HG03457 (cell line): Measurements from ENCODE around the gene JMJD8.

ENCODE experiments used
- ATAC-seq: cut with Tn5 transposase; IDR thresholded peaks from one replicate; pipeline ENCODE4 v1.9.1; 2021; ENCODE audit warnings: moderate number of reproducible peaks; ENCODE audit not compliant: unreplicated experiment

JMJD8 gene

GRCh38 chr16:662095-662494 lies 22.0 kb downstream of the JMJD8 start:
- ATAC-seq = no peak

- no peak for ATAC-seq
These were observed 22.8 kb downstream of the JMJD8 start for GRCh38 chr16:661184-661821.

- ATAC-seq = no peak
These were observed 23.5 kb downstream of the JMJD8 start for GRCh38 chr16:660459-661183.

- no peak for ATAC-seq
These were observed 24.0 kb downstream of the JMJD8 start for GRCh38 chr16:660132-660458.

- no peak for ATAC-seq
These were observed 24.5 kb downstream of the JMJD8 start for GRCh38 chr16:659618-660017.

- ATAC-seq = no peak
These were observed 25.2 kb downstream of the JMJD8 start for GRCh38 chr16:658679-659571.

GRCh38 chr16:657487-657886 lies 26.6 kb downstream of the JMJD8 start:
- ATAC-seq = no peak

- no peak for ATAC-seq
These were observed 30.1 kb downstream of the JMJD8 start for GRCh38 chr16:654034-654433.

GRCh38 chr16:652454-653305 lies 31.5 kb downstream of the JMJD8 start:
- no peak for ATAC-seq

GRCh38 chr16:651844-652243 lies 32.3 kb downstream of the JMJD8 start:
- no peak for ATAC-seq

- no peak for ATAC-seq
These were observed 34.5 kb downstream of the JMJD8 start for GRCh38 chr16:649631-650030.

GRCh38 chr16:648781-649589 lies 35.1 kb downstream of the JMJD8 start, which contains the start of gene WDR90:
Gene WDR90, plus strand, starts transcription at chr16:649365. Its CDS starts 52 bp downstream, at chr16:649417.
- ATAC-seq = peak; percentile 50

- no peak for ATAC-seq
These were observed 35.9 kb downstream of the JMJD8 start for GRCh38 chr16:648071-648780.

GRCh38 chr16:647173-647902 lies 36.8 kb downstream of the JMJD8 start:
- no peak for ATAC-seq

GRCh38 chr16:646679-647172 lies 37.4 kb downstream of the JMJD8 start:
- ATAC-seq = no peak

GRCh38 chr16:645852-646678 lies 38.1 kb downstream of the JMJD8 start:
- no peak for ATAC-seq

- no peak for ATAC-seq
These were observed 39.6 kb downstream of the JMJD8 start for GRCh38 chr16:644556-644955.

- ATAC-seq = no peak
These were observed 41.1 kb downstream of the JMJD8 start for GRCh38 chr16:643050-643368.
